Trophoblast cell (in vitro differentiated cells and primary cell): ENCODE results near the gene KRTAP10-7.

Experiments
- DNase-seq, 2 donors: peaks; one replicate each; pipeline ENCODE4 v3.0.0-alpha.2; 2016
- H2AFZ ChIP-seq: 2 replicates; pipeline ENCODE4 v1.6.1; 2013; ENCODE audit warnings: low read length, moderate library complexity, mild to moderate bottlenecking; ENCODE audit not compliant: insufficient read depth, poor library complexity
- H2AK5ac ChIP-seq: 2 replicates; pipeline ENCODE4 v1.6.1; 2013; ENCODE audit warnings: mild to moderate bottlenecking, low read length
- H2BK120ac ChIP-seq: 2 replicates; pipeline ENCODE4 v1.6.1; 2013; ENCODE audit warnings: low read length, mild to moderate bottlenecking, moderate library complexity; ENCODE audit not compliant: insufficient read depth, poor library complexity
- H2BK12ac ChIP-seq: 2 replicates; pipeline ENCODE4 v1.6.1; 2013; ENCODE audit warnings: mild to moderate bottlenecking, low read length, moderate library complexity
- H2BK5ac ChIP-seq: 2 replicates; pipeline ENCODE4 v1.6.1; 2013; ENCODE audit warnings: low read length, low read depth, moderate library complexity, mild to moderate bottlenecking; ENCODE audit not compliant: poor library complexity
- H3K14ac ChIP-seq: 2 replicates; pipeline ENCODE4 v1.6.1; 2013; ENCODE audit warnings: mild to moderate bottlenecking, low read length
- H3K18ac ChIP-seq: 2 replicates; pipeline ENCODE4 v1.6.1; 2013; ENCODE audit warnings: mild to moderate bottlenecking, low read length
- H3K23ac ChIP-seq: 2 replicates; pipeline ENCODE4 v1.6.1; 2013; ENCODE audit warnings: low read length
- H3K27ac ChIP-seq: 2 replicates; pipeline ENCODE4 v1.5.1; 2013; ENCODE audit warnings: low read depth, mild to moderate bottlenecking, inconsistent platforms, low read length, moderate library complexity
- H3K27me3 ChIP-seq: 2 replicates; pipeline ENCODE4 v1.6.1; 2013; ENCODE audit warnings: inconsistent platforms, mild to moderate bottlenecking, low read length, moderate library complexity; ENCODE audit not compliant: insufficient read depth
- H3K36me3 ChIP-seq, 2 experiments: 1 replicate in 1 of 2; 2 replicates in 1 of 2; pipeline ENCODE4 v1.6.1; 2013; ENCODE audit warnings: low read length in 2 of 2, mild to moderate bottlenecking in 2 of 2, moderate library complexity in 1 of 2; ENCODE audit not compliant: insufficient read depth in 2 of 2, control insufficient read depth in 1 of 2
- H3K4ac ChIP-seq: 2 replicates; pipeline ENCODE4 v1.6.1; 2013; ENCODE audit warnings: low read depth, mild to moderate bottlenecking, low read length, moderate library complexity
- H3K4me1 ChIP-seq, 2 experiments: 1 replicate in 1 of 2; 2 replicates in 1 of 2; pipeline ENCODE4 v1.6.1; 2013; ENCODE audit warnings: low read length in 2 of 2, mild to moderate bottlenecking in 2 of 2, moderate library complexity in 1 of 2; ENCODE audit not compliant: insufficient read depth in 2 of 2, control insufficient read depth in 1 of 2
- H3K4me2 ChIP-seq: 2 replicates; pipeline ENCODE4 v1.6.1; 2013; ENCODE audit warnings: inconsistent platforms, mild to moderate bottlenecking, low read length, moderate library complexity
- H3K4me3 ChIP-seq: 2 replicates; pipeline ENCODE4 v1.5.1; 2013; ENCODE audit warnings: mild to moderate bottlenecking, low read depth, low read length, inconsistent platforms
- H3K79me1 ChIP-seq: one replicate; pipeline ENCODE4 v1.6.1; 2013; ENCODE audit warnings: low read length
- H3K79me2 ChIP-seq: 2 replicates; pipeline ENCODE4 v1.6.1; 2013; ENCODE audit warnings: low read length, mild to moderate bottlenecking; ENCODE audit not compliant: control insufficient read depth, insufficient read depth, poor library complexity
- H3K9ac ChIP-seq: 2 replicates; pipeline ENCODE4 v1.6.1; 2013; ENCODE audit warnings: mild to moderate bottlenecking, low read length
- H3K9me3 ChIP-seq: 2 replicates; pipeline ENCODE4 v1.6.1; 2013; ENCODE audit warnings: low read depth, mild to moderate bottlenecking, control low read depth, inconsistent platforms, low read length; ENCODE audit not compliant: insufficient read depth
- H4K12ac ChIP-seq: 2 replicates; pipeline ENCODE4 v1.6.1; 2013; ENCODE audit warnings: low read depth, mild to moderate bottlenecking, low read length, moderate library complexity
- H4K8ac ChIP-seq: 2 replicates; pipeline ENCODE4 v1.6.1; 2013; ENCODE audit warnings: low read depth, mild to moderate bottlenecking, low read length, moderate library complexity
- H4K91ac ChIP-seq: one replicate; pipeline ENCODE4 v1.6.1; 2013; ENCODE audit warnings: low read depth, mild to moderate bottlenecking, low read length, moderate library complexity
- WGBS: extraction: QIAGEN DNeasy Blood & Tissue Kit; methylation state at CpG from one replicate; pipeline ENCODE4 v1.1.7; 2013; ENCODE audit warnings: missing lambda C conversion rate; ENCODE audit not compliant: insufficient read length, insufficient coverage; ENCODE audit errors: extremely low coverage; 5-methylcytosine and 5-hydroxymethylcytosine counted together

Gene KRTAP10-7

GRCh38 chr21:44594406-44594916 lies 5.9 kb upstream of the KRTAP10-7 start:
- Histone ChIP-seq H4K8ac (no peak overlapping the region), H3K4ac (no peak overlapping the region), H3K9me3 (peaks cover 4% of the 10 kb centered on the region), H2BK120ac (peak overlapping the region; percentile 7), H3K4me3 (no peak overlapping the region), H3K27ac (no peak overlapping the region), H3K79me2 (no peaks in the 10 kb centered on the region), H4K12ac (no peak overlapping the region), H3K23ac (no peak overlapping the region), H3K9ac (no peak overlapping the region), H3K18ac (no peak overlapping the region), H3K27me3 (no peaks in the 10 kb centered on the region), H2BK12ac (peak overlapping the region; percentile 27), H3K4me2 (no peak overlapping the region), H4K91ac (peak overlapping the region; percentile 69), H2AK5ac (no peak overlapping the region), H3K36me3 (no peaks in the 10 kb centered on the region), H2BK5ac (no peak overlapping the region), H3K79me1 (peaks cover 10% of the 10 kb centered on the region), H2AFZ (no peak overlapping the region), H3K4me1 (peaks cover 3 to 17% of the 10 kb centered on the region in 2 experiments), H3K14ac (no peak overlapping the region)
- no peak for DNase-seq
- whole genome bisulfite sequencing: no CpG with 5 or more reads among the region's 12 CpGs

- no peaks in the 10 kb centered on the region for H3K79me2 ChIP-seq
- no peak overlapping the region for H3K4me3 ChIP-seq
- WGBS: no CpG with 5 or more reads among the region's 6 CpGs
- H3K79me1 ChIP-seq: peaks cover 10% of the 10 kb centered on the region
- no peak overlapping the region for H3K4me2 ChIP-seq
- no peak overlapping the region for H3K27ac ChIP-seq
- no peaks in the 10 kb centered on the region for H3K27me3 ChIP-seq
- H3K9ac ChIP-seq: no peak overlapping the region
- no peak overlapping the region for H2BK5ac ChIP-seq
- no peak overlapping the region for H2BK12ac ChIP-seq
- H3K4me1 ChIP-seq: peaks cover 3 to 17% of the 10 kb centered on the region in 2 experiments
- no peak overlapping the region for H3K14ac ChIP-seq
- H3K36me3 ChIP-seq: no peaks in the 10 kb centered on the region
- no peak overlapping the region for H3K23ac ChIP-seq
- peaks cover 2% of the 10 kb centered on the region for H3K9me3 ChIP-seq
- H3K4ac ChIP-seq: no peak overlapping the region
- DNase-seq: no peak
- no peak overlapping the region for H4K91ac ChIP-seq
- H4K12ac ChIP-seq: no peak overlapping the region
- no peak overlapping the region for H4K8ac ChIP-seq
- H2AK5ac ChIP-seq: no peak overlapping the region
- H2AFZ ChIP-seq: no peak overlapping the region
- H3K18ac ChIP-seq: no peak overlapping the region
- H2BK120ac ChIP-seq: no peak overlapping the region
Observed at GRCh38 chr21:44595524-44595923, 4.9 kb upstream of the KRTAP10-7 start.

- no peak overlapping the region for H3K4me3 ChIP-seq
Observed at GRCh38 chr21:44596068-44596725, 4.2 kb upstream of the KRTAP10-7 start.

GRCh38 chr21:44598061-44598460 lies 2.3 kb upstream of the KRTAP10-7 start:
- no CpG with 5 or more reads among the region's 11 CpGs for WGBS
- Histone ChIP-seq H3K4ac (no peak overlapping the region), H3K36me3 (no peaks in the 10 kb centered on the region)

More at GRCh38 chr21:44596068-44596725, 4.2 kb upstream of the KRTAP10-7 start:
- Histone ChIP-seq H3K18ac (no peak overlapping the region), H3K9me3 (peaks cover 2% of the 10 kb centered on the region), H3K79me2 (no peaks in the 10 kb centered on the region), H3K4me1 (peaks cover 3 to 17% of the 10 kb centered on the region in 2 experiments), H3K4ac (no peak overlapping the region), H4K12ac (no peak overlapping the region), H2BK5ac (no peak overlapping the region), H3K9ac (no peak overlapping the region), H3K4me2 (no peak overlapping the region), H3K36me3 (no peaks in the 10 kb centered on the region), H4K91ac (no peak overlapping the region), H3K27ac (no peak overlapping the region), H3K23ac (no peak overlapping the region), H4K8ac (no peak overlapping the region), H2AFZ (no peak overlapping the region), H3K79me1 (peaks cover 10% of the 10 kb centered on the region), H2BK12ac (no peak overlapping the region), H3K27me3 (no peaks in the 10 kb centered on the region), H3K14ac (no peak overlapping the region), H2BK120ac (no peak overlapping the region), H2AK5ac (no peak overlapping the region)
- WGBS: no CpG with 5 or more reads among the region's 9 CpGs
- peak in 1 of 2 donors; percentile 44 for DNase-seq

More at GRCh38 chr21:44598061-44598460, 2.3 kb upstream of the KRTAP10-7 start:
- no peaks in the 10 kb centered on the region for H3K27me3 ChIP-seq
- no peak overlapping the region for H2BK120ac ChIP-seq
- H3K4me3 ChIP-seq: no peak overlapping the region
- peaks cover 3 to 17% of the 10 kb centered on the region in 2 experiments for H3K4me1 ChIP-seq
- no peak overlapping the region for H2BK12ac ChIP-seq
- peaks cover 8% of the 10 kb centered on the region for H3K79me1 ChIP-seq
- no peaks in the 10 kb centered on the region for H3K79me2 ChIP-seq
- H3K23ac ChIP-seq: no peak overlapping the region
- DNase-seq: no peak
- no peak overlapping the region for H2AFZ ChIP-seq
- H3K27ac ChIP-seq: no peak overlapping the region
- H3K4me2 ChIP-seq: no peak overlapping the region
- H3K18ac ChIP-seq: no peak overlapping the region
- H4K8ac ChIP-seq: no peak overlapping the region
- peaks cover 2% of the 10 kb centered on the region for H3K9me3 ChIP-seq
- no peak overlapping the region for H2BK5ac ChIP-seq
- no peak overlapping the region for H3K9ac ChIP-seq
- H2AK5ac ChIP-seq: no peak overlapping the region
- H4K12ac ChIP-seq: no peak overlapping the region
- peak overlapping the region; percentile 41 for H4K91ac ChIP-seq
- no peak overlapping the region for H3K14ac ChIP-seq
